ENCODE results near the gene OAS3.

DNA sequence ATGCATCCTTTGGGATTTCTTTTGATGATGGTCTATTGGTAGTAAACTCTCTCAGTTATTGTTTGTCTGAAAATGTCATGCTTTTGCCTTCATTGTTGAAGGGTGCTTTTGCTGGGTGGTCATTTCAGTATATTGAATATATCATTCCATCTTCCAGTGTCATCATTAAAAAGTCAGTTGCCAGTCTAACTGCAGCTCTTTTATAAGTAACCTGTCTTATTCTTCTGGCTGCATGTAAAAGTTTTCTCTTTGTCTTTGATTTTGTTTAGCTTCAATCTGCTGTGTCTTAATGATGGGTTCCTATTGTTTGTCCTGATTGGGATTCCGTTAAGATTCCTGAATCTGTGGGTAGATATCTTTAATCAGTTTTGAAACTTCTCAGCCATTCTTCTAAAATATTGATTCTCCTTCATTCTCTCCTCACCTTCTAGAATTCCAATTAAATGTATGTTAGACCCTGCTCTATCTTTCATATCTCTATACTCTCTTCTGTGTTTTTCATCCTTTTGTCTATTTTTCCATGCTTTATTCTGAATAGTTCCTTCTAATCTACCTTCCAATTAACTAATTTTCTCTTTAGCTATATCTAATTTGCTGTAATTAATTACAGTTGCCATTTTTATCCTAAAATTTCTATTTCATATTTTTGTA lies 25.1 kb upstream of the OAS3 start:
- TF ChIP-seq, protein P1, sequence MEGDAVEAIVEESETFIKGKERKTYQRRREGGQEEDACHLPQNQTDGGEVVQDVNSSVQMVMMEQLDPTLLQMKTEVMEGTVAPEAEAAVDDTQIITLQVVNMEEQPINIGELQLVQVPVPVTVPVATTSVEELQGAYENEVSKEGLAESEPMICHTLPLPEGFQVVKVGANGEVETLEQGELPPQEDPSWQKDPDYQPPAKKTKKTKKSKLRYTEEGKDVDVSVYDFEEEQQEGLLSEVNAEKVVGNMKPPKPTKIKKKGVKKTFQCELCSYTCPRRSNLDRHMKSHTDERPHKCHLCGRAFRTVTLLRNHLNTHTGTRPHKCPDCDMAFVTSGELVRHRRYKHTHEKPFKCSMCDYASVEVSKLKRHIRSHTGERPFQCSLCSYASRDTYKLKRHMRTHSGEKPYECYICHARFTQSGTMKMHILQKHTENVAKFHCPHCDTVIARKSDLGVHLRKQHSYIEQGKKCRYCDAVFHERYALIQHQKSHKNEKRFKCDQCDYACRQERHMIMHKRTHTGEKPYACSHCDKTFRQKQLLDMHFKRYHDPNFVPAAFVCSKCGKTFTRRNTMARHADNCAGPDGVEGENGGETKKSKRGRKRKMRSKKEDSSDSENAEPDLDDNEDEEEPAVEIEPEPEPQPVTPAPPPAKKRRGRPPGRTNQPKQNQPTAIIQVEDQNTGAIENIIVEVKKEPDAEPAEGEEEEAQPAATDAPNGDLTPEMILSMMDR (IDR thresholded peaks at IDR 0.05): no peak
- no peak for TF ChIP-seq POLR2A (IDR thresholded peaks at IDR 0.05)

Measured in testis (tissue), 2 donors.